Embryonic facial prominence (tissue), 1 donor: ENCODE measurements around the gene FKRP.

Source experiments
- DNase-seq: peaks from one replicate; pipeline ENCODE4 v3.0.0-alpha.2; 2016; ENCODE audit errors: extremely low spot score

FKRP gene

DNA sequence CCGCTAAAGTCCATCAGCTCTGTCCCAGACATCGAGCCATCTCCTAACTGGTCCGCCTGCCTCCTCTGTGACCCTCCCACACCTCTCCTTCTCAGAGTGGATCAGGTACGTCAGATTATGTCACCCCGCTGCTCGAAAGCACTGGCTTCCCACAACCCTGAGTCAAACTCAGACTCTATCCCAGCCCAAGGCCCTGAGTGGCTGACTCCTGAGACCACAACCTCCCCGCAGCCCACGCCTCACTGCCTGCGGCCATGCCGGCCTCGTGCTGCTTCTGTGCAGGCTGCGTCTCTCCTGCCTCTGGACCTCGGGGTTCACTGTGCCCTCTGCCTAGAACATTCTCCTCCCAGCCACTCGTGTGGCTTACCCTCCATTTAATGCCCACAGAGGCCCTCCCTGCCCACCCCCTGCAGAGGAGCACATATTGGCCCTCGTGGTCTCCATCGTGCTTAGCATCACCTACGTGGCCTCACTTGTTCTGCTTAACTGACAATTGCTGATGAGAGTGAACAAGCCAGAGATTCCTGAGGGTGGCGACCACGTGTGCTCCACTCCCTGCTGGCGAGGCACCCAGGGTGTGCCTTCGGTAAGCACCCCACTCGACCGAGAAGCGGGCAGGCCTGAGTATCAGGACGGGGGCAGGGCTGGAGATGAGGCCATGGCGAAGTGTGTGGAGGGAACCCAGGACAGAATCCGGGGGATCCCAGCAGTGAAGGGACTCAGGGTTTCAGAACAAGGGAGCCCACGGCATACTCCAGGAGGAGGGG lies 13.5 kb upstream of the FKRP start:
- no peak for DNase-seq

GRCh38 chr19:46732966-46733689 lies 12.7 kb upstream of the FKRP start:
- DNase-seq: no peak

DNA sequence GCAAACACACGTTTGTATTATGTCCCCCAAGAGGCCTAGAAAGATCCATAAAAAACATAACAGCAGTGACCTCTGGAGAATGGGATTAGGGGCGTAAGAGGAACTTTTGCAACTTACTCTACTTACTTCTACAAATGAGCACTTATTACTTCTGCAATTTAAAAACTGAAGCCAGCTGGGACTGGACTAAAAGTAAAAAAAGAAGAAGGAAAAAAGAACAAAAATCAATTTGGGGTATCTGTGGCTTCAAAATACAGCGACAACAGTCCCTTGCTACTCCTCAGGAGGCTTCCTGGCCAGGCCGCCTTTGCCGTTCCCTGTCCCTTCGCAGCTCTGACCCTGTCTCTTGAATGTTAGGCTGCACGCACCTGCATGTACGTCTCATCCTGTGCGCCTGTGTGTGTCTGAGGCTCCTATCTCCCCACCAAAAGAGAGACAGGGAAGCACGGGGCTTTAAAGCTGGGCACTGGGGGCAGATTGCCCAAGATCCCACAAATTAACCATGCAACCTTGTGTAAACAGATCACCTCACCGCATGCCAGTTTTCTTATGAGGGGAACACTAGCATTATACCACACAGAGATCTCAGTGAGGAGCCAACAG lies 12.1 kb upstream of the FKRP start:
- DNase-seq: no peak

GRCh38 chr19:46736531-46737297 lies 9.1 kb upstream of the FKRP start:
- DNase-seq: no peak

DNA sequence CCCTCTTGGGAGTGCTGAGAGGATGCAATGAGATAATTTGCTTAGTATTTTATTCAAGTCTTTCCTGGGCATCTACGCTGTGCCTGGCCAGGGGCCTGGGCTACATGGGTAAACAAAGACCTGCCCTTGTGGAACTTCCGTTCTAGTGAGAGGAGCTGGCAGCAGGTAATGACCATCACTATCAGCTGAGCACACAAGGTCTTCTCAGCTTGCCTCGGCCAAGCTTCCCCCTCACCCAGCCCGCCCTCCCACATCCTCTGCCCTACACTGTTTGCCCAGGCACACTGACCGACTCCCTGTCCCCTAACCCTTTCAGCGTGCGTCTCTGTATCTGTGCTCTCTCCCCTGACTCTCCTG lies 8.6 kb upstream of the FKRP start:
- no peak for DNase-seq

DNA sequence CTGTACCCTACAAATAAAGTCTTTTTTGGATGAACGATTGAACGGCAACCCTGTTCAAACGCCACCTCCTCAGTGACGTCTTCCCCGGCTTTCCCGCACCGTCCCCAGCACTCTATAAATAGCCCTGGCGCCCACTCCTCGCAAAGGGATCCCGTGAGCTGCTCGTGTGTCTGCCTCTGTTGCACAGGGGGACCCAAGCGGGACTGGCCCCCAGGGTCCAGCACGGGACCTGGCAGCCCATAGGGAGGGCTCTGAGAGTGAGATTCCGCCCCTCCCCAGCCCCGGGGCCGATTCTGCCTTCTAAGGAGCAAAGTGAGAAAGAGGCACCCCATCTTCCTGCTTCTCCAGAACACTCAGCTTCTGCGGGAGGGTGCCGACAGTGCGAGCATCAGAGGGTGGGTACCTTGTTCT lies 8.1 kb upstream of the FKRP start:
- DNase-seq: no peak

DNA sequence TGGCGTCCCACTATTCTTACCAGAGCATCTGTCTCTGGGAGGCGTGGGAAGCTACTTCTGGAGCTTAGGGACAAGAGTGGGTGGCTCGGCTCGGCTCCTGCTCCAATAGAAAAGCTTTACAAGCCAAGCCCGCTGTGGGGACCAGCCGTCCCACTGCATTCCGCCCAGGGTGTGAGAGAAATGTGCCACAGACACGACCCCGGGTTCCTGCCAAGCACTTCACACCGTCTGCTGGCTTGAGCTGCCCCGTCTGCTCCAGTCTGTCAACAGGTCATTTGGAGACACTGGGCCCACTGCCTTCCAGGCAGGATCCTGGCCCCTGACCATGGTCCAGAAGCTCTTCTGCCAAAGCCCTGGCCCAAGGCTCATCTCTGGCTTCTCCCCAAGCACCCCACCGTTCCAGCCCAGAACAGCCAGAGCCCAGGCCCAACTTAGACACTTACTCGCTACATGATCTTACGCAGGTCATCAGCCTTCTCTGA lies 6.5 kb upstream of the FKRP start:
- DNase-seq: no peak

DNA sequence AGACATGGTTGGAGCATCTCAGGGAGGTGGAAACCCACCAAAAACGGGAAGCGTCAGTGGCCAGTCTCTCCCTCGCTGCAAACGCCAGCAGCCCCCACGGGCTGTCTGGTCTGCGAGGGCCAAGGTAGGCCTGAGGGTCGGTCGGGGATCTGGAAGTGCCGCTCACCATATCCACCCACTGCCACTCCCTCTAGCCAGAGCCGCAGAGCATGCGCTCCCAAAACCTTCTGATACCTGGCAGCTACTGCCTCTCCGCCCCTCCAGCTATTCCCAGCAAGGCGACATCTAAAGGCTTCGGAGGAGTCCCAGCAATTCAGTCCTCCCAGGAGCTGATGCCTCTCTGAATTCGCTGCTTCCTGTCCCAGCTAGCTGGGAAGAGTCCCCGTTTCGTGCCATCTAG lies 4.4 kb upstream of the FKRP start:
- DNase-seq: no peak

DNA sequence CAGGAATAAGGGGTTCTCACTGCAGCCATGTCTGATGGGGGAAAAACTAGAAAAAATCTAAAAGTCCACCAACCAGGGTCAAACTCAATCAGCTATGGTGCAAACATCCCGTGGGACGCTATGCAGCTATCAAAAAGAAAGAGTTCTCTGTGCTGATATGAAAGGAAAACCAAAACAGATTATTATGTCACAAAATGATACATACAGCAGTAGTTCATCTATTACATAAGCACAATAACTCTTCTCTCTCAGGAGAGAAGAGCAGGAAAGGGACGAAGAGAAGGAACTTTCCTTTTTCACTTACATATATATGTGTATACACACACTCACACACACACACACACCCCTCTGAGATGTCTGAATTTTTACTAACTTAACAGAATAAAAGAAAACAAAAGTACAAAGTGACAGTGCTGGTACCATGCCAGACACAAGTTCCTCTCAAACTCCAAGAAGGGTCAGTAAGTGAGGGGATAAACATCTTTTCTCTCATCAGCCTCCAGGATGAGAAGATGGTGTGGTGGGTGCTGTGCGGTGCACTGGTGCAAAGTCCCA lies 2.9 kb upstream of the FKRP start:
- no peak for DNase-seq

DNA sequence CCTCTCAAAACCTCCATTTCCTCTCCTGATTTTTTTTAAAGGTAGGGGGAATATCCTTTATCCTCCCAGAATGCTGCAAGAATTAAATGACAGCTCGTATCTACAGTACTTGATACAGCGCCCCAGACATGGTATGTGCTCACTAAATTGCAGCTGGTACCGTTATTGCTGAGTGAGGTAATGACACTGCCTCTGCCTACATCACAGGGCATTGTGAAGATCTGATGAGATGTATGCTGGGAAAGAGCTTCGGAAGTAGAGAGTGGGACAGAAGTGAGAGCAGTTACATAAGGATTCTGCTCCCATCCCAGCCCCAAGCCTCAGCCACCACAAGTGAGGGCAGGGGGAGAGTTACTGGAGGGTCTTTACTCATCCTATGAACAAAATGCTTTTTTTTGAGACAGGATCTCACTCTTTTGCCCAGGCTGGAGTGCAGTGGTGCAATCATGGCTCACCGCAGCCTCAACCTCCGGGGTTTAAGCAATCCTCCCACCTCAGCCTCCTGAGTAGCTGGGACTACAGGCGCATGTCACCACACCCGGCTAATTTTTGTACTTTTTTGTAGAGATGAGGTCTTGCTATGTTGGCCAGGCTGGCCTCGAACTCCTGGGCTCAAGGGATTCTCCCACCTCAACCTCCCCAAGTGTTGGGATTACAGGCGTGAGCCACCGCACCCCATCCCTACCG lies 1.7 kb upstream of the FKRP start:
- DNase-seq: no peak

GRCh38 chr19:46745030-46745429 lies 827 bp upstream of the FKRP start:
- DNase-seq: no peak

GRCh38 chr19:46746281-46747057 lies 612 bp downstream of the FKRP start, which contains the start of gene STRN4:
Gene STRN4, minus strand, starts transcription at chr19:46746450. Its CDS starts 20 bp downstream, at chr19:46746430.
- no peak for DNase-seq

DNA sequence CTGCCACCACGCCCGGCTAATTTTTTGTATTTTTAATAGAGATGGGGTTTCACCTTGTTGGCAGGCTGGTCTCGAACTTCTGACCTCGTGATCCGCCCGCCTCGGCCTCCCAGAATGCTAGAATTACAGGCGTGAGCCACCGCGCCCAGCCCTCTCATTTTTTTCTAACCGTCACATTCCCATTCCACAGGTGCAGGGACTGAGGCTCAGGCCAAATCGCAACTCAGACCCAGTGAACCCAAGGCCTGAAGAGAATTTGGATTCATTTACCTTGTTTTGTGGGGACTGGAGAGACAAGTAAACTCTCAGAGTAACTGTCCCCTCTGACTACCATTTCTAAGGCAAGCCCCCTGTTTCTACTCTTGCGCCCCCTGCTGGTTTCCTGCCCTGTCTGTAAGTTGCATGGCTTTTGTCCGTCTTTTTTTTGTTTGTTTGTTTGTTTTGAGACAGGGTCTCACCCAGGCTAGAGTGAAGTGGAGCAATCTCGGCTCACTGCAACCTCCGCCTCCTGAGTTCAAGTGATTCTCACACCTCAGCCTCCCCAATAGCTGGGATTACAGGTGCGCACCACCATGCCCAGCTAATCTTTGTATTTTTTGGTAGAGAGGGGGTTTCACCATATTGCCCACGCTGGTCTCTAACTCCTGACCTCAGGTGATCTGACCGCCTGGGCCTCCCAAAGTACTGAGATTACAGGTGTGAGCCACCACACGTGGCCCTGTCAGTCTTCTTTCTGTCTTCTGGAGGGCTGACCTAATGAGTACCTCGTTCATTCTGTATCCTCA lies 2.7 kb downstream of the FKRP start:
- no peak for DNase-seq

- no peak for DNase-seq
Measured at GRCh38 chr19:46753420-46754155, 7.7 kb downstream of the FKRP start.

DNA sequence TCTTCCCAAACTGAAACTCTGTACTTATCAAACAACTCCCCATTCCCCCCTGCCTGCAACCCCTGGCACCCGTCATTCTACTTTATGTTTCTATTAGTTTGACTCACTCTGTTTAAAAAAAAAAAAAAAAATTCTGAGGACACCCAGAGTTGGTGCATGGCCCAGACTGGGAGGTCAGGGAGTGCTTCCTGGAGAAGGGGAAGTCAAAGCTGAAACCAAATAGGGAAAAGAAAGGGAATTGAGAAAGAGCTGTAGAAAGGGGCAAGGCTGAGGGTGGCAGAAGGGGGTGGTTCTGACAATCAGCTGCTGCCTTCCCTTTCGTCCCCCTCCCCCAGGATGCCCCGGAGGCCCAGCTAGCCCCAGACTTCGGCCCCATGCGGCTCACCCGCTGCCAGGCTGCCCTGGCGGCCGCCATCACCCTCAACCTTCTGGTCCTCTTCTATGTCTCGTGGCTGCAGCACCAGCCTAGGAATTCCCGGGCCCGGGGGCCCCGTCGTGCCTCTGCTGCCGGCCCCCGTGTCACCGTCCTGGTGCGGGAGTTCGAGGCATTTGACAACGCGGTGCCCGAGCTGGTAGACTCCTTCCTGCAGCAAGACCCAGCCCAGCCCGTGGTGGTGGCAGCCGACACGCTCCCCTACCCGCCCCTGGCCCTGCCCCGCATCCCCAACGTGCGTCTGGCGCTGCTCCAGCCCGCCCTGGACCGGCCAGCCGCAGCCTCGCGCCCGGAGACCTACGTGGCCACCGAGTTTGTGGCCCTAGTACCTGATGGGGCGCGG lies 9.4 kb downstream of the FKRP start:
- no peak for DNase-seq

DNA sequence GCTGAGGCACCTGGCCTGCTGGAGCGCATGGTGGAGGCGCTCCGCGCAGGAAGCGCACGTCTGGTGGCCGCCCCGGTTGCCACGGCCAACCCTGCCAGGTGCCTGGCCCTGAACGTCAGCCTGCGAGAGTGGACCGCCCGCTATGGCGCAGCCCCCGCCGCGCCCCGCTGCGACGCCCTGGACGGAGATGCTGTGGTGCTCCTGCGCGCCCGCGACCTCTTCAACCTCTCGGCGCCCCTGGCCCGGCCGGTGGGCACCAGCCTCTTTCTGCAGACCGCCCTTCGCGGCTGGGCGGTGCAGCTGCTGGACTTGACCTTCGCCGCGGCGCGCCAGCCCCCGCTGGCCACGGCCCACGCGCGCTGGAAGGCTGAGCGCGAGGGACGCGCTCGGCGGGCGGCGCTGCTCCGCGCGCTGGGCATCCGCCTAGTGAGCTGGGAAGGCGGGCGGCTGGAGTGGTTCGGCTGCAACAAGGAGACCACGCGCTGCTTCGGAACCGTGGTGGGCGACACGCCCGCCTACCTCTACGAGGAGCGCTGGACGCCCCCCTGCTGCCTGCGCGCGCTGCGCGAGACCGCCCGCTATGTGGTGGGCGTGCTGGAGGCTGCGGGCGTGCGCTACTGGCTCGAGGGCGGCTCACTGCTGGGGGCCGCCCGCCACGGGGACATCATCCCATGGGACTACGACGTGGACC lies 10.1 kb downstream of the FKRP start:
- no peak for DNase-seq

DNA sequence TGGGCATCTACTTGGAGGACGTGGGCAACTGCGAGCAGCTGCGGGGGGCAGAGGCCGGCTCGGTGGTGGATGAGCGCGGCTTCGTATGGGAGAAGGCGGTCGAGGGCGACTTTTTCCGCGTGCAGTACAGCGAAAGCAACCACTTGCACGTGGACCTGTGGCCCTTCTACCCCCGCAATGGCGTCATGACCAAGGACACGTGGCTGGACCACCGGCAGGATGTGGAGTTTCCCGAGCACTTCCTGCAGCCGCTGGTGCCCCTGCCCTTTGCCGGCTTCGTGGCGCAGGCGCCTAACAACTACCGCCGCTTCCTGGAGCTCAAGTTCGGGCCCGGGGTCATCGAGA lies 10.7 kb downstream of the FKRP start:
- DNase-seq: no peak

GRCh38 chr19:46759206-46759605 lies 13.3 kb downstream of the FKRP start:
- DNase-seq: no peak
